ENCODE results near the gene NAA10. TPM values are rescaled to one million over a fixed set of nuclear protein-coding genes. Genes with fewer than 3 reads are reported as not detected.
A peak's percentile ranks its signal among the peaks of the same experiment; 100 is the strongest.

Gene NAA10
- total RNA-seq, 1 experiment from 2014 or later: 85.7 TPM

DNA sequence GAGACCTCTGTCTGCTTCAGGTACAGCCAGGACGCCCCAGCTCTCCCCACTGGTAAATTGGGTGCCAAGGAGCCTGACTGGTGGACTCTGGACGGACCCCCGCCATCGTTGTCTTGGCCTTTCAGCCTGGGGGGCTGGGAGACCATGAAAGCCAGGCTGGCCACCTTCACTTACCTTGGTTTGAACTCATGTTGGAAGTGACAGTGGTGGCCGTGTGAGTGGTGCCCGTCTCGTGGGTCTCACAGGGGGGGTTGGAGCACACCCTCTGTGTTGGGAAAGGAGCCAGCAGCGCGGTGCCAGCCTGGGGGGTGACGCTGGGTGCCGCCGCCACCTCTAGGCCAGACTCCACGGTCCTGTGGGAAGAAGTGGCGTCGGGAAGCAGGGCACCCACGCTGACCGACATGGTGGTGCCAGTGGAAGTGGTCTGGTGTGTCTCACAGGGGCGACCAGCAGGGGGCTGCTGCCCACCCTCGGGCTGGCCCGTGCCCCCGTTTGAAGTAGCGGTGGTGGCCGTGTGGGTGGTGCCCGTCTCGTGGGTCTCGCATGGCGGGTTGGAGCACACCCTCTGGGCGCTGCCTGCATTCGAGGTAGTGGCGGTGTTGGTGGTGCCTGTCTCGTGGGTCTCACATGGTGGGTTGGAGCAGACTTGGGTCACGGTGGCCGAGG, 19.2 kb upstream of the NAA10 start:
- no peak for DNase-seq (ENCODE audit: low read depth, low spot score)
- in situ Hi-C loops (cut with HindIII; ENCODE audit: low pct_unique_long_range_greater_than_20kb, low sequenced_read_pairs): no loop called here

- DNase-seq (ENCODE audit: low read depth, low spot score): peak; percentile 58
- in situ Hi-C loops (cut with HindIII; ENCODE audit: low pct_unique_long_range_greater_than_20kb, low sequenced_read_pairs): no loop called here
Observed at GRCh38 chrX:153953342-153953830, 18.5 kb upstream of the NAA10 start.

DNA sequence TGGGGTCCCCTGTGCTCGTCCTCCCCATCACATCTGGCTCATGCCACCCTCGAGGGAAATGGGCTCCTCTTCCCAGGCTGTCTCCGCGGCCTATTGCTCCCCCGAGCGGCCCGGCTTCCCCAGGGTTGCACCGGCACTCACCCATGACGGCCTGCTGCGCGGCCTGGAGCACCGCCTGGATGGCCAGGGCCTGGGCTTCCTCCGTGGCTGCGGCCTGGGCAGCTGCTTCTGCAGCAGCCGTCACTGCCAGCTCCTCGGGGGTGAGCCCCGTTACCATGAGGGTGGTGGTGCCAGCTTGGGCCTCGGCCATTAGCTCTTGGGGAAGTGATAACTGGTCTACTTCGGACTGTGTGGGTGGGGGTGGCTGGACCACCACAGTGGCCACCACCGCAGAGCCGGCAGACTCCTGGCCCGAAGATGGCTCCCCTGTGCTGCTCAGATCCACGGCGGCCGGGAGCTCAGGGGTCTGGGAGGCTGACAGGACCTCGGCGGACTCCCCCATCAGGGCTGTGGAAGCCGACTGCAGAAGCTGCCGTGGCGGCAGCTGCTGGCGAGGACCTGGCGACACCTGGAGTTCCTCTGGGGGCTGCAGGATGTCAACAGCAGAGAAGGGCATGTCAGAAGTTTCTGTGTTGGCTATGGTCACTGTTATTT, 17.7 kb upstream of the NAA10 start:
- in situ Hi-C loops (cut with HindIII; ENCODE audit: low pct_unique_long_range_greater_than_20kb, low sequenced_read_pairs): no loop called here
- no peak for DNase-seq (ENCODE audit: low read depth, low spot score)

DNA sequence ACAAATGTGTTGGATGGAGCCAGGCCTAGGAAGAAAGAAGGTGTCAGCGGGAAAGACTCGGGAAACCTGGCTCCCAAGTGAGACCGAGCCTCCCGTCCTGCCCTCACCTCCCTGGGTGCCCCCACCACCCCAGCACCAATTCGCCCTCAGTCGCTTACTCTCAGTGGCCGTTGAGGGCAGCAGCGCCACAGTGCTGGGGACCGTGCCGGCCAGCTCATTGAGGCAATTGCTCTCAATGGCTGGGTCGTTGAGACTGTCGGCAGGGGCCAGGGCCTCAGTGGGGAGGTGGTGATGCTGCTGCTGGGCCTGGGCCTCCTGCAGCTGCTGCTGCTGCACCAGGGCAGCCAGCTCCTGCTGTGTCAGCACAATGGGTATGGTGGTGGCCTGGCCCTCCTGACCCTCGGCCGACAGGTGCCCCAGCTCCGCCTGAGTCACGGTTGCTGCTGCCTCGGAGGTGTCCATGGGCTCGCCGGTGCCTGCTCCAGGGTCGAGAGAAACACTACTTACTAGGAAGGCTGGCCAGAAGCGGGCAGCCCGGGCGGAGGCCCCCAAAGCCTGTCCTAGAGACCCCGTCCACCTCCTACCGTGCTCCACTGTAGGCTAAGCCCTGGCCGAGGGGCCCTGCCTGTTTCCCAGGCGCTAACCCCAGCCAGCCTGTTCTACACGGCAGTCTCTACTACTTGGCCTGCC, 17.0 kb upstream of the NAA10 start:
- no peak for DNase-seq (ENCODE audit: low read depth, low spot score)
- in situ Hi-C loops (cut with HindIII; ENCODE audit: low pct_unique_long_range_greater_than_20kb, low sequenced_read_pairs): no loop called here

- in situ Hi-C loops (cut with HindIII; ENCODE audit: low pct_unique_long_range_greater_than_20kb, low sequenced_read_pairs): no loop called here
- DNase-seq (ENCODE audit: low read depth, low spot score): no peak
Observed at GRCh38 chrX:153950127-153950526, 15.3 kb upstream of the NAA10 start.

DNA sequence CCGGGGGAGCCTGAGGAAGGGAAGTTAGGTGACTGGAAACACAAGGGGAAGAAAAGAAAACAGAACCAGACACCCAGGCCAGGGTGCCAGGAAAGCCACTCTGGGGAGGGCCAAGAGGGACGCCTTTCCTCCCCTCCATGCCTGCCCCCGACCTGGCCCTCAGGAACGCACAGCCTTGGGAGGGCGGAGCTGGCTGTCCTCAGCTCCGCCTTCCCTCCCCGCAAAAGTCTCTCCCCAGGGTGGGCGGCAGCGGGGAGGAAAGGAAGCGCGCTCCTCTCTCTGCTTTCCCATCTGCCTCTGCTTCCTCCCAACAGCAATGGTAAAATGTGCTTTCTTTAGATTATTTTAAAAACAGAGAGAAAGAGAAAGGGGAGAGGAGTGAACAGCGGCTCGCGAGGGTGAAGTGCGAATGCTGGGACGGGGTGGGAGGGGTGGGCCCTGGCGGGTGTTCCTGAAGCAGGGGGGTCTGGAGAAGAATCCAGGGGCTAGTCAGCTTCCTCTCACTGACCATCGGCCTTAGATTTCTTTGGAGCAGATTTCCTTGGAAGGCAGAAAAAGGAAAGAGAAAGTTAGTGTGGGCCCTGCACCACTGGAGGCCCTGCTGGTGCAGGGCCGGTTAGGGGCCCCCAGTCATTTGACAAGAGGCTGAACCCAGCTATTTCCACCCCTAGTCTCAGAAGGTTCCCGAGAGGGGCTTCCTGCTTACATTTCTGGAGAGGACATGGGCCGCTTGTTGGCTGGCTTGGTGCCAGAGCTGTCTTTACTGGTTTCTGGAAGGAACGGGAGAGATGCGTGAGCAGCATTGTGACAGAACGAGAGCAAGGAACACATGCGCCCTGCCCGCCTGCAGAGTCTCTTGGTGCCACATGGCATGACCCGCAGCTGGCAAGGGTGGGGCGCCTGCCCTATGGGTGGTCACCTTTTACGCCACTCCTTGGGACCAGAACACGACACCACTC, 14.3 kb upstream of the NAA10 start:
- in situ Hi-C loops (cut with HindIII; ENCODE audit: low pct_unique_long_range_greater_than_20kb, low sequenced_read_pairs): no loop called here
- DNase-seq (ENCODE audit: low read depth, low spot score): no peak

DNA sequence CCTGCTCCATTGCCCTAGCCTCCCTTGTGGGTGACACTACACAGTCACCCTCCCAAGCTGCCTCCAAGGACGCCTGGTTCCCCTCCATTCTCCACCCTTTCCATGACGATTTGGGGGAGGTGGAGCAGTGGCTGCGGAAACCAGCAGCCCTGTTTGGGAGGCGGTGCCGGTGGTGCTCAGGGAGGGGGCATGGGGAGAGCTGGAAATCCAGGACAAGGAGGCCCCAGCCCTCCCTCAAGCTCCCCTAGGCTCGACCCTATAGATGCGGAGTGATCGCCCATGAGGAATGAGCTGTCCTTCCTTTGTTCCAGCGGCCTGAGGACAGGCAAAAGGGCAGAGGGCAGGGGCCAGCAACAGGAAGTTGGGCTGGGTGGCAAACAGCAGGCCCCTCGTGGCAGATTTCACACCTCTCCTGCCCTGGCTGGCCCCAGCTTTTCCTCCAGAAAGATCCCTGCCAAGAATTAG, 13.2 kb upstream of the NAA10 start:
- no peak for DNase-seq (ENCODE audit: low read depth, low spot score)
- in situ Hi-C loops (cut with HindIII; ENCODE audit: low pct_unique_long_range_greater_than_20kb, low sequenced_read_pairs): no loop called here

DNA sequence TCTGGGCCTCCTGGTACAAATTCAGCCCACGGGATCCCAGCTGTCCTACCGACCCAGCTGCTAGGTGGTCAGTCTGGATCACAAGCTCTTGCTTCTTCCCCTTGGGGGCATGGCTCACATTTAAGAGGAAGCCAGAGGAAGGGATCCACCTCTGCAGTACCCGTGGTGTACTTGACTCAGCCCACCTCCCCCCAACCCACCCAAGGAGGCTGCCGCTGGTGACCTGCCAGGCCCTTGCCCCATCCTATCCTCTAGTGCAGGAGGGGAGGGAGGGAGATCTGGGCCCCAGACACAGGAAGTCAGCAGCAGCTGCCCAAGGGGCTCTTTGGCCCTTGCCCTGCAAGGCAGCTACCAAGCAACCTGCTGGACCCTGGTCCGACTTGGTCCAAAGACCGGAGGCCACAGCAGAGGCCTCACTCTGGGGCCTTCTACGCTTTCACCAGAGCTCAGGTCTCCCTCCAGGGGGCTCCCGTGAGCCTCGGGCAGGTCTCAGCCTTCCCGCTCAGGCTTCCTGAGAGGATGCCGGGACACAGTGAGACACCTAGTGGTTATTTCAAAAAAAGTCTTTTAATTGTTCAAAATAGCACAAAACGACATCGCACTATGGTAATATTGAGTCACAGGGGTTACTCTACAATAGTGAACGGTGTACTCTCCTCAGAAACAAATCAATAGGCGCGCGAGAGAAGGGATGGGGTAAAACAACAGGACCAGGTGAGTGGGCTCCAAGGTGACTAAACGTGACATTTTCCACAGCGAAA, 12.4 kb upstream of the NAA10 start:
- peak; percentile 82 for DNase-seq (ENCODE audit: low read depth, low spot score)
- in situ Hi-C loops (cut with HindIII; ENCODE audit: low pct_unique_long_range_greater_than_20kb, low sequenced_read_pairs): no loop called here

DNA sequence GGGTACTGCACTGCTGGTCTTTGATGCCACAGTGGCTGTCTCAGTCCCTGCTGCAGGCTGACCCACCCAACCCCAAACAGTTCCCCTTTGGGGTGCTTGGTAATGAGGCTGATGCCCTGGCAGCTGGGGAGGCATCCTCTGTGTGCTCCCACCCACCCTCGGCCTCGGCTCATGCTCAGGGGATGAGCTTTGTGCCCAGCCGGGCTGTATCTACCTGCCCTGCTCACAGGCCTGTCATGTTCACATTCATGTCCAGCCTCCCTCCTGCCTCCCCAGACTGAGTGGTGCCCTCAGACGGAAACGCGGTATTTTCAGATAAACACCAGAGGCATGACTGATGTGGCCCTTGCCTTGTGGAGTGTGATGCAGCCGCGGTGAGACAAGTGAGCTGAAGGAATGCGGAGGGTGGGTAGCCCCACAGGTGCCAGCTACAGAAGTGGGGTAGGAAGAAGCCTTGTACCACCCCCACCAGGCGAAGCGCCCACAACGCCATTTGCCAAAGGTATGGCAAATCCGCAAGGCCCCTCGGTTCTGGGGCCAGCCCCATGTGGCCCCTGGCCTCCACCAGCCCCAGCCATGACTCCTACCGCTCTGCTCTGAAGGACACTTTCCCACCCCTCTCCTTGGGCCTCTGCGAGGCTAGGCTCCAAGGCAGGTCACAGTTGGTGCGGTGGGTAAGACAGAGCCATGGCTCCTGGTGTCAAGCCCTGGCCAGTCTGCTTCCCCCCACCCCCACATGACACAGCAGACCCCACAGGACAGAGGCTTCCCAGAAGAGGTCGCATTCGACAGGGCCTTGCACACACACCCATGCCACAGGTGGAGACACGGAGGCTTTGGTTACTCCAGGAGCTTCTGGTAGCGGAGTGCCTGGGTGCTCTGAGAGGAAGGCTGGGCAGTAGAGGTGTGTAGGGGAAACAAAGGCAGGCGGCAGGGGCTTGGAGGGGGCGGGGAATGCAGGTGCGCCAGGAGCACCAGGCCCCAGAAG, 11.4 kb upstream of the NAA10 start:
- no peak for DNase-seq (ENCODE audit: low read depth, low spot score)
- in situ Hi-C loops (cut with HindIII; ENCODE audit: low pct_unique_long_range_greater_than_20kb, low sequenced_read_pairs): no loop called here

DNA sequence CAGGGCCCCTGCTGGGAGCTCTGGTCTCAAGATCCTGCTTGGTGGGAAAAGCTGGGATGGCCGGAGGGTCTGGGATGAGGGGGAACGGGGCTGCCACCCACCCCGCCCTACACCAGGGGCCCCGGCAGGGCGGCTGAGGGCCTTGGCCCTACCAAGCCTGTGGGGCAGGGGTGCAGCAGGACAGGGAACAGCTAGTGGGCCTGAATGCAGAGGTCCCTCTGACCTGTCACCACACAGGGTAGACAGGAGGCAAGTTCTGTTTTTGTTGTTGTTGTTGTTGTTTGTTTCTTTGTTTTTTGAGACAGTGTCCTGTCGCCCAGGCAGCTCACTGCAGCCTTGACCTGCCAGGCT, 9.9 kb upstream of the NAA10 start:
- no peak for DNase-seq (ENCODE audit: low read depth, low spot score)
- in situ Hi-C loops (cut with HindIII; ENCODE audit: low pct_unique_long_range_greater_than_20kb, low sequenced_read_pairs): no loop called here

DNA sequence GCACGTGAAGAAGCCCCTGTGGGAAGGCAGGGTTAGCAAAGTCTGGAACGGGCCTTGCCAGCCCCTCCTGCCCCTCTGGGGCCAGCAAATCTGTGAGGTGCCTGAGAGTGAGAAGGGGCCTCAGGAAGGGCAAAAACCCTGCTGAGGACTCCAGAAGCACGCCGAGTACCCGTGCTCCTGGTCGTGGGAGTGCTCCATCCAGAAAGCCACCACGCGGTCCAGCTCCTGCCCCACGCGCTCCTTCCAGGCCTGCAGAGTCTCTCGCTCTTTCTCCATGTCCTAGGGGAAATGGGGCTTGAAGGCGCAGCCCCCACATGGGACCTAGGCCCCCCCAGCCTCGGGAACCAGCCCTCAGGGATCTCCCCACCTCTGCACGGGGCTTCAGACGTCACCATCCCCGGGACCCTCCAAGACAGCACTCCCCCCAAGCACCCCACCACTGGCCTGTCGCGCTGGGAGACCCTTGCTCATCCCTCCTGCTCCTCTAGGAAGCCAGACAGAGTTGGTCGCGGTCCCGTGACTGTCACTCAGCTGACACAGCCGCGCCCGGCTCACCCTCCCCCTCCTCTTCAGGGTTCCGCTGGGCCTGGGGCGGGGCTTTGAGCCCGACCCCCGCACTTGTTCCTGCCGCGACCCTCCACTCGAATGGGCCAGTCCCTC, 9.4 kb upstream of the NAA10 start, which contains the start of gene RENBP:
Gene RENBP, minus strand, starts transcription at position 504 of the 660 bp plus-strand sequence. Its CDS starts 33 bp downstream, at position 471.
- no peak for DNase-seq (ENCODE audit: low read depth, low spot score)

DNA sequence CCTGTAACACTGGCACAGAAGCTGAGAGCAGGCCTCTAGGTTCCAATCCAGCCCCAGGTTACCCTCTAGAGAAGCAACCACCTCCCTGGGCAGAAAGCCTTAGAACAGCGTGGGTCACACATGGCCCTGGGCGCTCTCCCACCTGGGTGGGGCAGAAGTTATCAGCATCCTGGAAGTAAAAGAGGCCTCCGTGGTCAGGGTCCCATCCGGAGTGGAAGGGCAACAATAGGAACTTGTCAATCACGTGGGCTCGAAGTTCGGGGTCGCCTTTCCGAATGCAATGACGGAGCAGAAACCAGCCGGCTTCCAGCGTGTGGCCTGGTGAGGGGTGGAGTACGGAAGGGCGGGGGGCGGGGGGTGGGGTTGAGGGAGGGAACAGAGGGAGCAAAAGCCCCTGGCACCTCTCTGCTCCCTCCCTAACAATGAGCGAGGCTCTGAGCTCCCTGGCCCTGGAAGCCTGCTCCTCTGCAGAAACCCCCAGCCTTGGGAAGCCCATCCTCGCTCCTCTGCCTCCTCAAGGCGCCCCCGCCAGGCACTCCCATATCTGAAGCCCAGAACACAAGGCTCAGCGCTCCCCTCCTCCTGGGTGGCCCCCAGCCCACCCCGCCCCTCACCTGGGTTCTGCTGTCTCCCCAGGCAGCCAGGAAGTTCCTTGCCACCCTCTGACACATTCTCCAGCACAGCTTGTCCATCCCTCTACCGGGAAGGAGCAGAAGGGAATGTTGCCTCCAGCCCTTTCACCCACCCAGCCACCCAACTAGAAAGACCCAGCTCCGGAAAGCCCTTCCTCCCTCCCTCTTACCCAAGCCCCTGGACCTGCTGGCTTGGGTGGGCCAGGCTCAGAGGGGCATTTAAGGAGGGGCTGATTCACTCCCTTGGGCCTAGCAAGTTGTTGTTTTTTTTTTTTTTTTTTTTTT, 6.8 kb upstream of the NAA10 start:
- in situ Hi-C loops (cut with HindIII; ENCODE audit: low pct_unique_long_range_greater_than_20kb, low sequenced_read_pairs): no loop called here

More for the DNA sequence above, 9.4 kb upstream of the NAA10 start, which contains the start of gene RENBP:
- in situ Hi-C loops (cut with HindIII; ENCODE audit: low pct_unique_long_range_greater_than_20kb, low sequenced_read_pairs): no loop called here

DNA sequence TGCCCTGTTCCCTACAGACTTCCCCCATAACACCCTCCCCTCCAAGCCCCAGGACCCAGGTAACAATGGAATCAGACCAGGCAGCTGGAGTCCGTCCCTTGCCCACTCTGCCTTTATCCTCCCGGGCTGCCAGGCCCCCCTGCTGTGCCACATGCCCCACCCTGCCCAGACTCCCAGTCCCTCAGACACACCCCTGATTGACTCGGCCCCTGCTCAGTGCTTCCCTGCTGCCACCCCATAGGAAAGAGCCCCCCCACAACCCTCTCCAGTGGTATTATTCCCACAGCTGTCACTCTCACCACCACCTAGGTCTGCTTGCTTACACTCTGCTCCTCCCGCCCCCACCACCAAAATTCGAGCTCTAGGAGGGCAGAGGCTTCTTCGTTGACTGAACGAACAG, 4.7 kb upstream of the NAA10 start:
- in situ Hi-C loops (cut with HindIII; ENCODE audit: low pct_unique_long_range_greater_than_20kb, low sequenced_read_pairs): no loop called here
- DNase-seq (ENCODE audit: low read depth, low spot score): no peak

More for the DNA sequence above, 6.8 kb upstream of the NAA10 start:
- no peak for DNase-seq (ENCODE audit: low read depth, low spot score)

DNA sequence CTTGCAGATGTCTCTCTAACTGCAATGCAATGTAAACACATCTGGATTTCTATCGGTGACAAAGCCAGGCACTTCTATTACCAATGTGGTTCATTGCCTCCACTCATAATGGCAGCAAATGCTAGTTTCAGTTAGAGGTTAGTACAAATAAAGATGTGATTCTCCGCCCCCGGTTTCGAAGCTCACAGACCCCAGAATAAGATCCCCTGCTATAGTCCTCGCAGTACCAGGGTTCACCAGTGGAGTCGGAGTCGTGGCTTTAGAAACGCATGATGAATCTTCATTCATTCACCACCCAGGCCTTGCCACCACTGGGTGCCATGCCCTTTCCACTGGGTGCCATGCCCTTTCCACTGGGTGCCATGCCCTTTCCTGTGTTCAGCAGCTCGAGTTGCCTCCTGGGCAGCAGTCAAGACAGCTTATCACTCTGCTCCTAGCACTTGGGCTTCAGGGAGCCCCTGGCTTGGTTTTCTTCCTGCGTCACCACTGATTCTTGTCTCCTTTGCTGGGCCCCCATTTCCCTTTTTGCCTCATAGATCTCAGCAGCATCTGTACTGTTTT, 3.5 kb upstream of the NAA10 start:
- in situ Hi-C loops (cut with HindIII; ENCODE audit: low pct_unique_long_range_greater_than_20kb, low sequenced_read_pairs): no loop called here
- no peak for DNase-seq (ENCODE audit: low read depth, low spot score)

All from SK-MEL-5 (cell line).